HCT116 (cell line): ENCODE data around the gene CRISPLD2. TPM values are rescaled to one million over a fixed set of nuclear protein-coding genes. Genes with fewer than 3 reads are reported as not detected.

Experiments used
- ATAC-seq: fragments of 200-7000 bp; cut with Tn5 transposase; 2 replicates; pipeline ENCODE4 v1.9.1; 2020; ENCODE audit warnings: mild to moderate bottlenecking, moderate library complexity
- BruUV-seq: library from RNA; stranded (reverse); fragments of 400-500 nt; replicated peaks from 2 replicates; lab custom pipeline; 2021; lab: Mats Ljungman, UMichigan
- CTCF ChIA-PET: fragments of 300-600 bp; sonication (Branson Sonifier 250); formaldehyde crosslinking; loops from one replicate; lab custom pipeline; 2021; ENCODE audit warnings: antibody characterized with exemption; lab: Charles Lee
- POLR2A ChIA-PET: fragments of 300-600, 350-600 bp; sonication (Branson Sonifier 250); formaldehyde crosslinking; loops from one replicate; lab custom pipeline; 2021; ENCODE audit warnings: antibody characterized with exemption; lab: Charles Lee
- RAD21 ChIA-PET, 2 experiments: fragments of 300-600 bp; sonication (Branson Sonifier 250); formaldehyde crosslinking; loops; one replicate each; lab custom pipeline; 2023; ENCODE audit warnings: low total read pairs in 2 of 2; ENCODE audit not compliant: uncharacterized antibody in 2 of 2, unreplicated experiment in 2 of 2, low non-redundant PET in 1 of 2; lab: Charles Lee
- DNase-seq: peaks from one replicate; pipeline ENCODE4 v3.0.0-alpha.2; 2010; ENCODE audit warnings: low read depth, low spot score
- H2AFZ ChIP-seq: fragments of 200-600 bp; shearing (Covaris generic), sonication (generic); 2 replicates; pipeline ENCODE4 v1.6.1; 2017; ENCODE audit warnings: low read depth, mixed run types, mixed read lengths, antibody characterized with exemption, low read length; ENCODE audit not compliant: poor library complexity, severe bottlenecking
- H3K27ac ChIP-seq: 2 replicates; pipeline ENCODE4 v1.5.1; 2012; ENCODE audit warnings: low read depth, low read length
- H3K27me3 ChIP-seq: fragments of 200-600 bp; sonication (generic); 2 replicates; pipeline ENCODE4 v1.6.1; 2016; ENCODE audit warnings: mixed run types, low read length, mixed read lengths; ENCODE audit not compliant: insufficient read depth
- H3K36me3 ChIP-seq, 2 experiments: fragments of 200-500 bp in 1 of 2; fragments of 200-600 bp in 1 of 2; sonication (Bioruptor generic) in 1 of 2; sonication (generic) in 1 of 2; 2 replicates each; pipeline versions ENCODE4 v1.5.1 to v1.6.1; 2014 to 2016; ENCODE audit warnings: low read length in 2 of 2, inconsistent platforms in 1 of 2, mixed read lengths in 1 of 2, mixed run types in 1 of 2; ENCODE audit not compliant: insufficient read depth in 2 of 2, control insufficient read depth in 1 of 2
- H3K4me1 ChIP-seq, 2 experiments: fragments of 200-600 bp in 1 of 2; sonication (generic) in 1 of 2; 2 replicates each; pipeline versions ENCODE4 v1.5.1 to v1.6.1; 2012 to 2017; ENCODE audit warnings: low read length in 2 of 2, inconsistent platforms in 1 of 2, mild to moderate bottlenecking in 1 of 2, mixed read lengths in 1 of 2, mixed run types in 1 of 2, moderate library complexity in 1 of 2; ENCODE audit not compliant: insufficient read depth in 2 of 2, control insufficient read depth in 1 of 2
- H3K4me2 ChIP-seq: fragments of 200-600 bp; sonication (generic); 2 replicates; pipeline ENCODE4 v1.6.1; 2017; ENCODE audit warnings: mixed run types, low read length, mixed read lengths
- H3K4me3 ChIP-seq, 2 experiments: fragments of 200-600 bp in 1 of 2; sonication (generic) in 1 of 2; replicated peaks in 1 of 2; 2 replicates each; pipeline ENCODE4 v1.5.1; 2011 to 2016; ENCODE audit warnings: low read length in 2 of 2, control low read depth in 1 of 2, low read depth in 1 of 2, mild to moderate bottlenecking in 1 of 2, mixed read lengths in 1 of 2, mixed run types in 1 of 2
- H3K79me2 ChIP-seq: fragments of 200-600 bp; sonication (generic); 2 replicates; pipeline ENCODE4 v1.6.1; 2017; ENCODE audit warnings: mild to moderate bottlenecking, mixed run types, low read length, moderate library complexity, mixed read lengths; ENCODE audit not compliant: insufficient read depth
- H3K9ac ChIP-seq: fragments of 200-600 bp; sonication (generic); 2 replicates; pipeline ENCODE4 v1.6.1; 2016; ENCODE audit warnings: low read length, mixed read lengths
- H3K9me2 ChIP-seq: fragments of 200-600 bp; sonication (generic), shearing (Covaris generic); 2 replicates; pipeline ENCODE4 v1.6.1; 2017; ENCODE audit warnings: mixed run types, mild to moderate bottlenecking, moderate library complexity; ENCODE audit not compliant: insufficient read depth
- H3K9me3 ChIP-seq, 2 experiments: fragments of 200-500 bp in 1 of 2; fragments of 200-600 bp in 1 of 2; sonication (Bioruptor generic) in 1 of 2; sonication (generic) in 1 of 2; 2 replicates each; pipeline ENCODE4 v1.6.1; 2014 to 2017; ENCODE audit warnings: low read length in 2 of 2, mixed read lengths in 2 of 2, inconsistent platforms in 1 of 2, low read depth in 1 of 2, mild to moderate bottlenecking in 1 of 2, mixed run types in 1 of 2, moderate library complexity in 1 of 2; ENCODE audit not compliant: control insufficient read depth in 1 of 2, insufficient read depth in 1 of 2
- H4K20me1 ChIP-seq: fragments of 200-600 bp; sonication (generic), shearing (Covaris generic); 2 replicates; pipeline ENCODE4 v1.6.1; 2017; ENCODE audit warnings: mixed run types, mild to moderate bottlenecking, moderate library complexity; ENCODE audit not compliant: insufficient read depth
- ATF3 ChIP-seq: IDR thresholded peaks from 2 replicates; pipeline ENCODE4 v1.6.1; 2012
- CEBPB ChIP-seq: IDR thresholded peaks from 2 replicates; pipeline ENCODE4 v1.6.1; 2012; ENCODE audit warnings: low read depth
- ELF1 ChIP-seq: IDR thresholded peaks from 2 replicates; pipeline ENCODE4 v1.6.1; 2012; ENCODE audit warnings: low read depth, borderline replicate concordance
- EZH2 ChIP-seq: fragments of 200-600 bp; sonication (generic); IDR thresholded peaks from 2 replicates; pipeline ENCODE4 v1.6.1; 2017; ENCODE audit warnings: antibody characterized with exemption, mixed run types
- POLR2AphosphoS5 ChIP-seq: IDR thresholded peaks from 2 replicates; pipeline ENCODE4 v1.6.1; 2011; ENCODE audit warnings: mild to moderate bottlenecking, low read depth, low read length, moderate library complexity
- REST ChIP-seq: IDR thresholded peaks from 2 replicates; pipeline ENCODE4 v1.6.1; 2012; ENCODE audit warnings: low read depth
- intact Hi-C: fragments of 100-400 bp; cut with micrococcal nuclease; formaldehyde crosslinking; loops from 2 replicates; pipeline ENCODE4 v1.10.0; 2022
- total RNA-seq: library from RNA; stranded (reverse); gene quantifications from one replicate; pipeline ENCODE4 v1.2.1, GENCODE V29; 2021; ENCODE audit not compliant: unreplicated experiment

CRISPLD2 gene
- total RNA-seq, 1 experiment from 2014 or later = 4.6 TPM

DNA sequence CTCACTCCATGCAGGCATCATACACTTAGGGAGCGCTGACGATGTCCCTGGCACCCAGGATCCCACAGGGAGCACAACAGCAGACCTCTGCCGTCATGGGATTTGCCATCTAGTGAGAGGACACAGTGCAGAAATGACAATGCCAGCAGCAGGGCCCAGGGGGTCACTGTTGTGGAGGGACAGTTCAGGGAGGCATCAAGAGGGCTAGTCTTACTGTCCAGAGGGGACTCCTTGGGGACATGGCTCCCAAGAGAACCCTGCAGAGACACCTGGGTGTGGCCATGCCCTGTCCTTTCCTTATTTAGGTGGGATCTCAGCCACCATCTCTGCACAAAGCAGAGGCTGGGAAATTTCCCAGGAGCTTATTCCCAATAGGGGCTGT, 73.7 kb downstream of the CRISPLD2 start:
- Histone ChIP-seq H4K20me1 (no peaks in the 10 kb centered on the region), H3K4me3 (no peak overlapping the region), H2AFZ (no peak overlapping the region), H3K36me3 (no peaks in the 10 kb centered on the region), H3K9ac (no peak overlapping the region), H3K4me1 (peaks cover 0 to 3% of the 10 kb centered on the region in 2 experiments; a peak in 1 of 4 replicates), H3K9me2 (no peaks in the 10 kb centered on the region), H3K9me3 (no peaks in the 10 kb centered on the region), H3K4me2 (no peak overlapping the region), H3K79me2 (no peaks in the 10 kb centered on the region), H3K27me3 (no peaks in the 10 kb centered on the region), H3K27ac (no peak overlapping the region)
- ChIA-PET CTCF (no interaction called here), POLR2A (no interaction called here), RAD21 (interaction anchor here in 1 of 2 experiments (0.6 kb wide), 1 partner anchor 53 kb away, joined by 5 read pairs; no protein-coding TSS in a partner anchor)
- TF ChIP-seq EZH2 (no peak), ELF1 (no peak), POLR2AphosphoS5 (no peak), CEBPB (no peak), REST (no peak), ATF3 (no peak)
- ATAC-seq = no peak
- no peak for DNase-seq
- BruUV-seq = no TSS peak
- intact Hi-C loops = no loop called here
